Cardiac fibroblast (primary cell): ENCODE results near the gene MRTFB.
"Not testable (repeated sequence)": the region's sequence is repeated elsewhere in the genome, so short reads cannot be mapped to it uniquely, and the experiment has no call there.

ENCODE experiments used
- DNase-seq, 2 donors: peaks; one replicate each; pipeline versions ENCODE4 v3.0.0 to v3.0.0-alpha.2; 2010; ENCODE audit warnings: low read depth in 2 of 2
- H3K4me3 ChIP-seq, 2 donors: replicated peaks in 1 of 2; 1 replicate in 1 of 2; 2 replicates in 1 of 2; pipeline ENCODE4 v1.5.1; 2011; ENCODE audit warnings: low read depth in 2 of 2, low read length in 2 of 2, mild to moderate bottlenecking in 2 of 2, moderate library complexity in 1 of 2
- TF ChIP-seq, protein P1 (sequence below): IDR thresholded peaks from one replicate; pipeline ENCODE4 v1.5.1; 2011; ENCODE audit warnings: low read depth, mild to moderate bottlenecking, low read length, inconsistent platforms

Gene MRTFB

DNA sequence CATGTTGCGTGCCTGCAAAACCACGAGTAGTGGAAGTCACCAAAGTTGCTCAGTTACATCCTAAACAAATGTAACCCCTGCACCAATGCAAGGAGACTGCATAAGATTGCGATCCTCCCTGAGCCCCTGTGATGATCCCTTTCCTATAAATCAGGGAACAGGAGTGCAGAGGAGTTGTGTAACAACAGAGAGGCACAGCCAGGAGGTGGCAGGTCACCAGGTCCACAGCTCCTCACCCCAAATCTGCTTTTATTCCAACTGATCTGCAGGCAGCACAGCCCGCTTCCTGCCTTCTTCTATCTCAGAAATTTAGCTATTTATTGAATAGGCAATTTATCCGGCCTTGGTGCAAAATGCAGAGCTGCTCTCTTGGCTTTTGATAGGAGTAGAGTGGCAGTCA is 36.0 kb upstream of the MRTFB start:
- no peak overlapping the region for H3K4me3 ChIP-seq
- TF ChIP-seq, protein P1, sequence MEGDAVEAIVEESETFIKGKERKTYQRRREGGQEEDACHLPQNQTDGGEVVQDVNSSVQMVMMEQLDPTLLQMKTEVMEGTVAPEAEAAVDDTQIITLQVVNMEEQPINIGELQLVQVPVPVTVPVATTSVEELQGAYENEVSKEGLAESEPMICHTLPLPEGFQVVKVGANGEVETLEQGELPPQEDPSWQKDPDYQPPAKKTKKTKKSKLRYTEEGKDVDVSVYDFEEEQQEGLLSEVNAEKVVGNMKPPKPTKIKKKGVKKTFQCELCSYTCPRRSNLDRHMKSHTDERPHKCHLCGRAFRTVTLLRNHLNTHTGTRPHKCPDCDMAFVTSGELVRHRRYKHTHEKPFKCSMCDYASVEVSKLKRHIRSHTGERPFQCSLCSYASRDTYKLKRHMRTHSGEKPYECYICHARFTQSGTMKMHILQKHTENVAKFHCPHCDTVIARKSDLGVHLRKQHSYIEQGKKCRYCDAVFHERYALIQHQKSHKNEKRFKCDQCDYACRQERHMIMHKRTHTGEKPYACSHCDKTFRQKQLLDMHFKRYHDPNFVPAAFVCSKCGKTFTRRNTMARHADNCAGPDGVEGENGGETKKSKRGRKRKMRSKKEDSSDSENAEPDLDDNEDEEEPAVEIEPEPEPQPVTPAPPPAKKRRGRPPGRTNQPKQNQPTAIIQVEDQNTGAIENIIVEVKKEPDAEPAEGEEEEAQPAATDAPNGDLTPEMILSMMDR: no peak
- no peak for DNase-seq

- no peak overlapping the region for H3K4me3 ChIP-seq
- TF ChIP-seq, protein P1: no peak
- DNase-seq: no peak
Measured at GRCh38 chr16:14036889-14037288, 34.2 kb upstream of the MRTFB start.

GRCh38 chr16:14037960-14038359 is 33.2 kb upstream of the MRTFB start:
- H3K4me3 ChIP-seq: no peak overlapping the region
- no peak for DNase-seq
- TF ChIP-seq, protein P1: no peak

DNA sequence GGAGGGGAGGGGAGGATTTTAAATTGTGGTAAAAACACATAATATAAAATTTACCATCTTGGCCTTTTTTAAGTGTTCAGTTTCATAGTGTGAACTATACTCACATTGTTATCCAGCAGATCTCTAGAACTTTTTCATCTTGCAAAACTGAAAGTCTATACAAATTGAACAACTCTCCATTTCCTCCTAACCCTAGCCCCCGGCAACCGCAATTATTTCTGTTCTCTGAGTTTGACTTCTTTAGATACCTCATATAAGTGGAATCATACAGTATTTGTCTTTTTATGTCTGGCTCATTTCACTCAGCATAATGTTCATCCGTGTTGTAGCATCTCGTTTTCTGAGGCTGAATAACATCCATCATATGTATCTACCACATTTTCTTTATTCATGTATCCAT is 30.0 kb upstream of the MRTFB start:
- no peak overlapping the region for H3K4me3 ChIP-seq
- TF ChIP-seq, protein P1: no peak
- DNase-seq: no peak

- TF ChIP-seq, protein P1: no peak
Measured at GRCh38 chr16:14042706-14043105, 28.4 kb upstream of the MRTFB start.

GRCh38 chr16:14043278-14043677 is 27.8 kb upstream of the MRTFB start:
- TF ChIP-seq, protein P1: no peak
- no peak for DNase-seq

More at GRCh38 chr16:14042706-14043105, 28.4 kb upstream of the MRTFB start:
- DNase-seq: peak in 1 of 2 donors; percentile 27
- no peak overlapping the region for H3K4me3 ChIP-seq

GRCh38 chr16:14043793-14044192 is 27.3 kb upstream of the MRTFB start:
- DNase-seq: no peak
- TF ChIP-seq, protein P1: no peak
- no peak overlapping the region for H3K4me3 ChIP-seq

More at GRCh38 chr16:14043278-14043677, 27.8 kb upstream of the MRTFB start:
- H3K4me3 ChIP-seq: no peak overlapping the region

- not testable (repeated sequence) for DNase-seq, H3K4me3 ChIP-seq
Measured at GRCh38 chr16:14047121-14047859, 23.8 kb upstream of the MRTFB start.
